MCF 10A (cell line): ENCODE measurements around the gene GSTT4. TPM values are rescaled to one million over a fixed set of nuclear protein-coding genes. Genes with fewer than 3 reads are reported as not detected.
A peak's percentile ranks its signal among the peaks of the same experiment; 100 is the strongest.

Experiments
- BruUV-seq: library from RNA; stranded (reverse); fragments of 400-500 nt; replicated peaks from 2 replicates; lab custom pipeline; 2021; lab: Mats Ljungman, UMichigan
- CTCF ChIA-PET: fragments of 300-600 bp; sonication (Branson Sonifier 250); formaldehyde crosslinking; extraction: SDS; loops from one replicate; lab custom pipeline; 2021; ENCODE audit warnings: antibody characterized with exemption, inconsistent platforms; lab: Yijun Ruan, JAX
- POLR2A ChIA-PET: fragments of 300-600, 350-650 bp; sonication (Branson Sonifier 250); formaldehyde crosslinking; extraction: SDS; loops from one replicate; lab custom pipeline; 2020; ENCODE audit warnings: antibody characterized with exemption, inconsistent platforms; lab: Yijun Ruan, JAX
- DNase-seq: peaks from one replicate; pipeline ENCODE4 v3.0.0-alpha.2; 2018; ENCODE audit not compliant: unreplicated experiment
- H3K27ac Mint-ChIP-seq: one replicate; pipeline ENCODE4 v1.8.0; 2022; ENCODE audit warnings: mild to moderate bottlenecking, low read depth, mixed read lengths; ENCODE audit not compliant: unreplicated experiment
- H3K27me3 Mint-ChIP-seq: one replicate; pipeline ENCODE4 v1.8.0; 2022; ENCODE audit warnings: mixed read lengths; ENCODE audit not compliant: insufficient read depth, unreplicated experiment
- H3K36me3 Mint-ChIP-seq: one replicate; pipeline ENCODE4 v1.8.0; 2022; ENCODE audit warnings: mild to moderate bottlenecking, moderate library complexity, mixed read lengths; ENCODE audit not compliant: insufficient read depth, unreplicated experiment
- H3K4me1 Mint-ChIP-seq: one replicate; pipeline ENCODE4 v1.8.0; 2022; ENCODE audit warnings: mixed read lengths; ENCODE audit not compliant: insufficient read depth, unreplicated experiment
- H3K4me3 Mint-ChIP-seq: one replicate; pipeline ENCODE4 v1.8.0; 2022; ENCODE audit warnings: mild to moderate bottlenecking, moderate library complexity, mixed read lengths; ENCODE audit not compliant: unreplicated experiment
- H3K9me3 Mint-ChIP-seq: one replicate; pipeline ENCODE4 v1.8.0; 2022; ENCODE audit warnings: mixed read lengths; ENCODE audit not compliant: unreplicated experiment
- intact Hi-C: fragments of 100-400 bp; cut with micrococcal nuclease; formaldehyde crosslinking; loops from 2 replicates; pipeline ENCODE4 v1.14.1; 2022
- total RNA-seq: library from RNA; stranded (reverse); gene quantifications from 2 replicates; pipeline ENCODE4 v1.2.3, GENCODE V29; 2022
- TF ChIP-seq, protein P1 (sequence below): fragments of 200-600 bp; IDR thresholded peaks from one replicate; pipeline ENCODE4 v1.8.0; 2022; ENCODE audit warnings: antibody characterized with exemption, mild to moderate bottlenecking; ENCODE audit not compliant: unreplicated experiment

GSTT4 gene
- total RNA-seq, 1 experiment from 2014 or later, result not detected

DNA sequence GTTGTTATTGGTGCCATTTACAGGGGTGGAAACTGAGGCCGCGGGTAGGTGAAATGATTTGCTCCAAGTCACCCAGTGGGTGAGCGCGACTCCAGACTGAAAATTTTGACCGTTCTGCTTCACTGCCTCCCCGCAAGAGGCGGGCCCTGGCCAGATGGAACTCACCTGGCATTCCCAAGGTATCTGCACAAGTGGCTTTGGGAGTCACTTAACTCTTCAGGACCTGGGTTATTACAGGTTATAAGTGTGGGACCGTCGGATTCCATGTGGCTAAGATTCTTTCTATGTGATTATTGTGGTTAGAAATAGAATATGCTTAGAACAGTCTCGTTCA lies 6.4 kb upstream of the GSTT4 start:
- intact Hi-C loops, result no loop called here
- DNase-seq, result peak; percentile 29
- TF ChIP-seq, protein P1, sequence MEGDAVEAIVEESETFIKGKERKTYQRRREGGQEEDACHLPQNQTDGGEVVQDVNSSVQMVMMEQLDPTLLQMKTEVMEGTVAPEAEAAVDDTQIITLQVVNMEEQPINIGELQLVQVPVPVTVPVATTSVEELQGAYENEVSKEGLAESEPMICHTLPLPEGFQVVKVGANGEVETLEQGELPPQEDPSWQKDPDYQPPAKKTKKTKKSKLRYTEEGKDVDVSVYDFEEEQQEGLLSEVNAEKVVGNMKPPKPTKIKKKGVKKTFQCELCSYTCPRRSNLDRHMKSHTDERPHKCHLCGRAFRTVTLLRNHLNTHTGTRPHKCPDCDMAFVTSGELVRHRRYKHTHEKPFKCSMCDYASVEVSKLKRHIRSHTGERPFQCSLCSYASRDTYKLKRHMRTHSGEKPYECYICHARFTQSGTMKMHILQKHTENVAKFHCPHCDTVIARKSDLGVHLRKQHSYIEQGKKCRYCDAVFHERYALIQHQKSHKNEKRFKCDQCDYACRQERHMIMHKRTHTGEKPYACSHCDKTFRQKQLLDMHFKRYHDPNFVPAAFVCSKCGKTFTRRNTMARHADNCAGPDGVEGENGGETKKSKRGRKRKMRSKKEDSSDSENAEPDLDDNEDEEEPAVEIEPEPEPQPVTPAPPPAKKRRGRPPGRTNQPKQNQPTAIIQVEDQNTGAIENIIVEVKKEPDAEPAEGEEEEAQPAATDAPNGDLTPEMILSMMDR, result no peak
- Mint-ChIP-seq H3K9me3 (no peaks in the 10 kb centered on the region), H3K4me3 (peak overlapping the region; percentile 100), H3K4me1 (peaks cover 8% of the 10 kb centered on the region), H3K27ac (peak overlapping the region; percentile 99), H3K36me3 (peaks cover 18% of the 10 kb centered on the region), H3K27me3 (no peaks in the 10 kb centered on the region)
- POLR2A ChIA-PET, result interaction anchor here (0.8 to 2.1 kb wide), 7 partner anchors 14 to 543 kb away, joined by 3 to 9 read pairs (median 4); partner anchors contain the start of genes GUCD1 and SLC2A11
- BruUV-seq, result no TSS peak
- CTCF ChIA-PET, result interaction anchor here (0.6 kb wide), 1 partner anchor 27 kb away, joined by 5 read pairs; no protein-coding TSS in a partner anchor

DNA sequence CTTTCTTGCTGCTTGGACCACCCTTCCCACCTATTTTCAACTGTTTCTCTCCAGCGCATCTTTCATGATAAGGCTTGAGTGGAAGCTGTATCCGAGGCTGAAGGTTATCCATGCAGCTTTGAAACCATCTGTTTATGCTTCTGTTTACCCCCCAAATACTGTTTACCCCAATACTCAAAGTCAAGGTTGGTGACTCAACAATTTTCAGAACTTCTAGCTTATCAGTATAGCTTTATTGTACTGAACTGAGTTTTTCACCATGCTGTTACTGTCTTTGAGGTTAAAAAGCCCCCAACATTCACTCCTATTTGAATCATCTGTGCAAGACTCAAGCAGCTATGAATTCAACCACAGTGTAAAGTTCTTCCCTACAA lies 4.8 kb upstream of the GSTT4 start:
- no peak overlapping the region for H3K4me3 Mint-ChIP-seq
- no peak overlapping the region for H3K27ac Mint-ChIP-seq
- TF ChIP-seq, protein P1, result no peak
- no peak for DNase-seq
- H3K36me3 Mint-ChIP-seq, result peaks cover 15% of the 10 kb centered on the region
- CTCF ChIA-PET, result interaction anchor here (0.7 kb wide), 1 partner anchor 47 kb away, joined by 3 read pairs; no protein-coding TSS in a partner anchor
- intact Hi-C loops, result no loop called here
- POLR2A ChIA-PET, result interaction anchor here (0.6 to 2.1 kb wide), 5 partner anchors 14 to 357 kb away, joined by 4 to 9 read pairs (median 7); partner anchors contain the start of gene MIF
- H3K27me3 Mint-ChIP-seq, result no peaks in the 10 kb centered on the region
- BruUV-seq, result no TSS peak
- no peaks in the 10 kb centered on the region for H3K9me3 Mint-ChIP-seq
- peaks cover 8% of the 10 kb centered on the region for H3K4me1 Mint-ChIP-seq

DNA sequence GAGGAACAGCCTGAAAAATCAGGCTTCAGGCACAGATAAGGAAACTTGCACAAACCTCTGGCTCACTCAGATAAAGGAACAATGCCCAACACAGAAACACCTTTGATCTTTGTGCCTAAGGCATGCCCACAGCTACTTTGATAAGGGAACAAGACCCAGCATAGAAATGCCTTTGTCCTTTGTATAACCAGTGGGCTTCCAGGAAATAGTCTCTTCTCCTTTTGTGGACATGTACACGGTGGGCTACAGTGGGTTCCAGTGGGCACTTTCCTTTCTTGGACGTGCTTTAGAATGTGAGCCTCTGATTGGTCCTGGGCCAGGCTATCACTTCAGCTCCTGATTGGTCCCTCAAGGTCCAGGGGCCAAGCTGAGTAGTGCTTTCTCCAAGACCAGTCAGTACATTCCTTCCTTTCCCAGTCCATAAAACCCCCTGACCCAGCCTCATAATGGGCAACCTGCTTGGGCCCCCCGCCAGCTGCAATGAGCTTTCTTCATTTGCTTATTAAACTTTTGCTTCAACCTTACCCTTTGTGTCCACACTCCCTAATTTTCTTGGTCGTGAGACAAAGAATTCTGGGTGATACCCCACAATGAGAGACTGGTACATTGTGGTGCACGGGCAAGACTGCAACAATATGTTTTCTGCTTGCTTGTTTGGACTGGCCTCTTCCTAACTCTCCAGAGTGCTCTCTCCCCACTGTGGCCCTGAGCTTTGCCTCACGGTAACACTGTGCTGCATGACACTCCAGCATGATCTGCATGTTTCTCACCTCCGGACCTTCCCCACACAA lies 4.2 kb upstream of the GSTT4 start:
- TF ChIP-seq, protein P1, result no peak
- intact Hi-C loops, result no loop called here

DNA sequence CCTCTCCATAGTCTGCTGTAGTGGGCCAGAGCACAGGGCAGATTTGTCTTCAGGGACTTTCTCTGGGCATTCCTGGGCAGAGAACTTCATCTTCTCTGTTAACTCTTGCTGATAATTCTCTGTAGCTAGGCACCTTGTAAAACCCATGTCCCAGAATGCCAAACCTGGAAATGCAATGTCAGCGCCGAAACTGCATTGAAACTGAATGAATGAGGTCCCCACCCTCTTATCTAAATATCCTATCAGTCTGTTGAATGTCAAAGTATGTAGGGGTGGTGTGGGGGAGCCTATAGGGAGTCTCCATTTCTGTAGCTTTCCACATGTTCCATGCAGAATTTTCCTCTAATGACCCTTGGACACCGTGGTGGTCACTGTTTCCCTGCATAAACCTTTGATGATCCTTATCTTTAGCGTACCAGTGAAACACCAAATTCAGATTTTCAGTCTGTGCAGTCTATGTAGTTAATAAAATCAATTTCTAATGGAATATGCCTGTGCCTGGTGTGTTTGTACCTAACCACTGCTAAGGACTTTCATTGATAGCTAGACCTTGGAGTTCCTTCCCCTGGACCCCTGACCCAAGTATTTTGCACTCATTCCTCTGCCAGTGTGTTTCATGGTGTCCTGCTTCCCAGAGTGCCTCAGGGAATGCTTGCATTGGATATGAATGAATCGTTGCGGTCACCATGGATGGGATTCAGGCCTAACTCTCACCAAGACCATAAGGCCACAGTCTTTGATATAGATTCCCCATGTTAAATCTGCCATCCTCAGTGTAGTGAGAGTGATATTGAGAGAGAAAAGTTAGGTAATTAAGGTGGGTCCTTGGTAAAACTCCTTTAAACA lies 3.4 kb upstream of the GSTT4 start:
- intact Hi-C loops, result no loop called here

More for the DNA sequence above, 4.2 kb upstream of the GSTT4 start:
- ChIA-PET POLR2A (interaction anchor here (0.6 to 2.1 kb wide), 3 partner anchors 13 to 358 kb away, joined by 4 to 9 read pairs (median 7); no protein-coding TSS in a partner anchor), CTCF (no interaction called here)
- Mint-ChIP-seq H3K9me3 (no peaks in the 10 kb centered on the region), H3K4me3 (no peak overlapping the region), H3K27ac (no peak overlapping the region), H3K36me3 (peaks cover 9% of the 10 kb centered on the region), H3K27me3 (no peaks in the 10 kb centered on the region), H3K4me1 (peaks cover 8% of the 10 kb centered on the region)
- DNase-seq, result no peak
- no TSS peak for BruUV-seq

More for the DNA sequence above, 3.4 kb upstream of the GSTT4 start:
- Mint-ChIP-seq H3K4me3 (no peak overlapping the region), H3K4me1 (peaks cover 4% of the 10 kb centered on the region), H3K27ac (no peak overlapping the region), H3K36me3 (peaks cover 6% of the 10 kb centered on the region), H3K27me3 (no peaks in the 10 kb centered on the region), H3K9me3 (no peaks in the 10 kb centered on the region)
- POLR2A ChIA-PET, result no interaction called here
- DNase-seq, result no peak
- no TSS peak for BruUV-seq
- CTCF ChIA-PET, result no interaction called here
- TF ChIP-seq, protein P1, result no peak
